ENCODE data around the gene LASP1. TPM values are rescaled to one million over a fixed set of nuclear protein-coding genes. Genes with fewer than 3 reads are reported as not detected.

LASP1 gene
- total and polyA plus RNA-seq, 2 experiments from 2014 or later = 48.7 to 173 TPM

DNA sequence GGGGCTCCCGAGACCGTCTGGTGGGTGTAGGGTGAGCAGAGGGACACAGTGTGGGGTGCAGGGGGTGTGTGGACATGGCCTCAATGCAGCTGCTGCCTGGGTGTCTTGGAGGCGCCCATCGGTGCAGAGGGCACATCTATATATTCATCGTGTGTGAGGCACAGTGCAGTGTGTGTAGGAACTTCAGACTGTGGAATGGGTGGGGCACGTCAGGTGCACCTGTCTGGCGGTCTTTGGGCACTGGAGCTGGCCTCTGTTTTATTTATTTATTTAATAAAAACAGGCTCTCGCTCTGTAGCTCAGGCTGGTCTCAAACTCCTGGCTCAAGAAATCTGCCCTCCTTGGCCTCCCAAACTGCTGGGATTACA, 16.8 kb downstream of the LASP1 start:
- no peak overlapping the region for H3K4me2 ChIP-seq
- peaks cover 78% of the 10 kb centered on the region for H3K79me2 ChIP-seq (replicated peaks; ENCODE audit: insufficient read depth)
- H3K27me3 ChIP-seq (ENCODE audit: insufficient read depth) = no peaks in the 10 kb centered on the region
- peaks cover 15% of the 10 kb centered on the region for H3K27me3 Mint-ChIP-seq (ENCODE audit: insufficient read depth, low read depth, poor library complexity)
- peaks cover 50% of the 10 kb centered on the region for H3K4me1 ChIP-seq (ENCODE audit: insufficient read depth)
- H3K4me1 Mint-ChIP-seq = peaks cover 55% of the 10 kb centered on the region
- ATAC-seq = no peak
- TF ChIP-seq, protein P1, sequence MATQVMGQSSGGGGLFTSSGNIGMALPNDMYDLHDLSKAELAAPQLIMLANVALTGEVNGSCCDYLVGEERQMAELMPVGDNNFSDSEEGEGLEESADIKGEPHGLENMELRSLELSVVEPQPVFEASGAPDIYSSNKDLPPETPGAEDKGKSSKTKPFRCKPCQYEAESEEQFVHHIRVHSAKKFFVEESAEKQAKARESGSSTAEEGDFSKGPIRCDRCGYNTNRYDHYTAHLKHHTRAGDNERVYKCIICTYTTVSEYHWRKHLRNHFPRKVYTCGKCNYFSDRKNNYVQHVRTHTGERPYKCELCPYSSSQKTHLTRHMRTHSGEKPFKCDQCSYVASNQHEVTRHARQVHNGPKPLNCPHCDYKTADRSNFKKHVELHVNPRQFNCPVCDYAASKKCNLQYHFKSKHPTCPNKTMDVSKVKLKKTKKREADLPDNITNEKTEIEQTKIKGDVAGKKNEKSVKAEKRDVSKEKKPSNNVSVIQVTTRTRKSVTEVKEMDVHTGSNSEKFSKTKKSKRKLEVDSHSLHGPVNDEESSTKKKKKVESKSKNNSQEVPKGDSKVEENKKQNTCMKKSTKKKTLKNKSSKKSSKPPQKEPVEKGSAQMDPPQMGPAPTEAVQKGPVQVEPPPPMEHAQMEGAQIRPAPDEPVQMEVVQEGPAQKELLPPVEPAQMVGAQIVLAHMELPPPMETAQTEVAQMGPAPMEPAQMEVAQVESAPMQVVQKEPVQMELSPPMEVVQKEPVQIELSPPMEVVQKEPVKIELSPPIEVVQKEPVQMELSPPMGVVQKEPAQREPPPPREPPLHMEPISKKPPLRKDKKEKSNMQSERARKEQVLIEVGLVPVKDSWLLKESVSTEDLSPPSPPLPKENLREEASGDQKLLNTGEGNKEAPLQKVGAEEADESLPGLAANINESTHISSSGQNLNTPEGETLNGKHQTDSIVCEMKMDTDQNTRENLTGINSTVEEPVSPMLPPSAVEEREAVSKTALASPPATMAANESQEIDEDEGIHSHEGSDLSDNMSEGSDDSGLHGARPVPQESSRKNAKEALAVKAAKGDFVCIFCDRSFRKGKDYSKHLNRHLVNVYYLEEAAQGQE (IDR thresholded peaks at IDR 0.05; ENCODE audit: unreplicated experiment) = no peak
- TF ChIP-seq CTCF (conservative IDR thresholded peaks at IDR 0.05; ENCODE audit: low read depth in 2 of 2) (no peak), ZNF114 (CRISPR knock-in tag; IDR thresholded peaks at IDR 0.05) (no peak), ETS1 (IDR thresholded peaks at IDR 0.05) (no peak), EZH2phosphoT487 (IDR thresholded peaks at IDR 0.05; ENCODE audit: unreplicated experiment) (no peak), STAT1 (IDR thresholded peaks at IDR 0.05; ENCODE audit: unreplicated experiment) (no peak), JUNB (IDR thresholded peaks at IDR 0.05; ENCODE audit: unreplicated experiment) (no peak), CREB1 (CRISPR knock-in tag; IDR thresholded peaks at IDR 0.05; ENCODE audit: low read depth) (no peak), NANOG (IDR thresholded peaks at IDR 0.05; ENCODE audit: borderline replicate concordance) (no peak), EZH2 (IDR thresholded peaks at IDR 0.05; ENCODE audit: low read depth, unreplicated experiment) (no peak), POLR2AphosphoS5 (IDR thresholded peaks at IDR 0.05; ENCODE audit: low read depth) (no peak), ZNF331 (CRISPR knock-in tag; IDR thresholded peaks at IDR 0.05; ENCODE audit: low read depth) (no peak)
- TF ChIP-seq, protein P2, sequence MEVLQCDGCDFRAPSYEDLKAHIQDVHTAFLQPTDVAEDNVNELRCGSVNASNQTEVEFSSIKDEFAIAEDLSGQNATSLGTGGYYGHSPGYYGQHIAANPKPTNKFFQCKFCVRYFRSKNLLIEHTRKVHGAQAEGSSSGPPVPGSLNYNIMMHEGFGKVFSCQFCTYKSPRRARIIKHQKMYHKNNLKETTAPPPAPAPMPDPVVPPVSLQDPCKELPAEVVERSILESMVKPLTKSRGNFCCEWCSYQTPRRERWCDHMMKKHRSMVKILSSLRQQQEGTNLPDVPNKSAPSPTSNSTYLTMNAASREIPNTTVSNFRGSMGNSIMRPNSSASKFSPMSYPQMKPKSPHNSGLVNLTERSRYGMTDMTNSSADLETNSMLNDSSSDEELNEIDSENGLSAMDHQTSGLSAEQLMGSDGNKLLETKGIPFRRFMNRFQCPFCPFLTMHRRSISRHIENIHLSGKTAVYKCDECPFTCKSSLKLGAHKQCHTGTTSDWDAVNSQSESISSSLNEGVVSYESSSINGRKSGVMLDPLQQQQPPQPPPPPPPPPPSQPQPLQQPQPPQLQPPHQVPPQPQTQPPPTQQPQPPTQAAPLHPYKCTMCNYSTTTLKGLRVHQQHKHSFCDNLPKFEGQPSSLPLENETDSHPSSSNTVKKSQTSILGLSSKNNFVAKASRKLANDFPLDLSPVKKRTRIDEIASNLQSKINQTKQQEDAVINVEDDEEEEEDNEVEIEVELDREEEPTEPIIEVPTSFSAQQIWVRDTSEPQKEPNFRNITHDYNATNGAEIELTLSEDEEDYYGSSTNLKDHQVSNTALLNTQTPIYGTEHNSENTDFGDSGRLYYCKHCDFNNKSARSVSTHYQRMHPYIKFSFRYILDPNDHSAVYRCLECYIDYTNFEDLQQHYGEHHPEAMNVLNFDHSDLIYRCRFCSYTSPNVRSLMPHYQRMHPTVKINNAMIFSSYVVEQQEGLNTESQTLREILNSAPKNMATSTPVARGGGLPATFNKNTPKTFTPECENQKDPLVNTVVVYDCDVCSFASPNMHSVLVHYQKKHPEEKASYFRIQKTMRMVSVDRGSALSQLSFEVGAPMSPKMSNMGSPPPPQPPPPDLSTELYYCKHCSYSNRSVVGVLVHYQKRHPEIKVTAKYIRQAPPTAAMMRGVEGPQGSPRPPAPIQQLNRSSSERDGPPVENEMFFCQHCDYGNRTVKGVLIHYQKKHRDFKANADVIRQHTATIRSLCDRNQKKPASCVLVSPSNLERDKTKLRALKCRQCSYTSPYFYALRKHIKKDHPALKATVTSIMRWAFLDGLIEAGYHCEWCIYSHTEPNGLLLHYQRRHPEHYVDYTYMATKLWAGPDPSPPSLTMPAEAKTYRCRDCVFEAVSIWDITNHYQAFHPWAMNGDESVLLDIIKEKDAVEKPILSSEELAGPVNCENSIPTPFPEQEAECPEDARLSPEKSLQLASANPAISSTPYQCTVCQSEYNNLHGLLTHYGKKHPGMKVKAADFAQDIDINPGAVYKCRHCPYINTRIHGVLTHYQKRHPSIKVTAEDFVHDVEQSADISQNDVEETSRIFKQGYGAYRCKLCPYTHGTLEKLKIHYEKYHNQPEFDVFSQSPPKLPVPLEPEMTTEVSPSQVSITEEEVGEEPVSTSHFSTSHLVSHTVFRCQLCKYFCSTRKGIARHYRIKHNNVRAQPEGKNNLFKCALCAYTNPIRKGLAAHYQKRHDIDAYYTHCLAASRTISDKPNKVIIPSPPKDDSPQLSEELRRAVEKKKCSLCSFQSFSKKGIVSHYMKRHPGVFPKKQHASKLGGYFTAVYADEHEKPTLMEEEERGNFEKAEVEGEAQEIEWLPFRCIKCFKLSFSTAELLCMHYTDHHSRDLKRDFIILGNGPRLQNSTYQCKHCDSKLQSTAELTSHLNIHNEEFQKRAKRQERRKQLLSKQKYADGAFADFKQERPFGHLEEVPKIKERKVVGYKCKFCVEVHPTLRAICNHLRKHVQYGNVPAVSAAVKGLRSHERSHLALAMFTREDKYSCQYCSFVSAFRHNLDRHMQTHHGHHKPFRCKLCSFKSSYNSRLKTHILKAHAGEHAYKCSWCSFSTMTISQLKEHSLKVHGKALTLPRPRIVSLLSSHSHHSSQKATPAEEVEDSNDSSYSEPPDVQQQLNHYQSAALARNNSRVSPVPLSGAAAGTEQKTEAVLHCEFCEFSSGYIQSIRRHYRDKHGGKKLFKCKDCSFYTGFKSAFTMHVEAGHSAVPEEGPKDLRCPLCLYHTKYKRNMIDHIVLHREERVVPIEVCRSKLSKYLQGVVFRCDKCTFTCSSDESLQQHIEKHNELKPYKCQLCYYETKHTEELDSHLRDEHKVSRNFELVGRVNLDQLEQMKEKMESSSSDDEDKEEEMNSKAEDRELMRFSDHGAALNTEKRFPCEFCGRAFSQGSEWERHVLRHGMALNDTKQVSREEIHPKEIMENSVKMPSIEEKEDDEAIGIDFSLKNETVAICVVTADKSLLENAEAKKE (CRISPR knock-in tag; IDR thresholded peaks at IDR 0.05) = no peak
- H3K36me3 Mint-ChIP-seq (ENCODE audit: low read depth) = peaks cover 37% of the 10 kb centered on the region
- no peaks in the 10 kb centered on the region; the same call in 1 of the 2 replicates for H3K36me3 ChIP-seq (ENCODE audit: insufficient read depth)
- no peak overlapping the region for H3K4me3 ChIP-seq
- no peaks in the 10 kb centered on the region for H3K9me2 ChIP-seq (ENCODE audit: insufficient read depth)
- no peak overlapping the region for H3K27ac ChIP-seq (ENCODE audit: low read depth)
- H3K9me3 Mint-ChIP-seq = no peaks in the 10 kb centered on the region
- DNase-seq (ENCODE audit: low spot score) = no peak
- no peak overlapping the region for H3K4me3 Mint-ChIP-seq
- H2AFZ ChIP-seq = no peak overlapping the region
- no peak overlapping the region for H3K27ac Mint-ChIP-seq
- peaks cover 14% of the 10 kb centered on the region; the same call in 1 of the 2 replicates for H4K20me1 ChIP-seq (replicated peaks; ENCODE audit: insufficient read depth)
- H3F3A ChIP-seq (replicated peaks; ENCODE audit: low read depth) = 0 out of 2 replicates have a peak, but pooled peaks cover 3% of the 10 kb centered on the region

Data from GM23338 (cell line).